Progenitor cell of endocrine pancreas (in vitro differentiated cells): ENCODE results near the gene IGFBP3. TPM values are rescaled to one million over a fixed set of nuclear protein-coding genes. Genes with fewer than 3 reads are reported as not detected.

ENCODE experiments used
- DNase-seq: peaks from one replicate; pipeline ENCODE4 v3.0.0; 2021; ENCODE audit warnings: low spot score; ENCODE audit not compliant: unreplicated experiment
- H3K27ac Mint-ChIP-seq: 2 replicates; pipeline ENCODE4 v1.8.0; 2021; ENCODE audit warnings: mild to moderate bottlenecking, moderate library complexity, mixed read lengths
- H3K27me3 Mint-ChIP-seq: 2 replicates; pipeline ENCODE4 v1.8.0; 2021; ENCODE audit warnings: mixed read lengths
- H3K36me3 Mint-ChIP-seq: 2 replicates; pipeline ENCODE4 v1.8.0; 2022; ENCODE audit warnings: mixed read lengths; ENCODE audit not compliant: insufficient read depth
- H3K4me1 Mint-ChIP-seq: 2 replicates; pipeline ENCODE4 v1.8.0; 2021; ENCODE audit warnings: low read depth, mixed read lengths
- H3K4me3 Mint-ChIP-seq: 2 replicates; pipeline ENCODE4 v1.8.0; 2021; ENCODE audit warnings: low read depth, mild to moderate bottlenecking, moderate library complexity, mixed read lengths
- H3K9me3 Mint-ChIP-seq: 2 replicates; pipeline ENCODE4 v1.8.0; 2021; ENCODE audit warnings: low read depth, mixed read lengths
- CTCF ChIP-seq: fragments of 200-600 bp; sonication (generic); IDR thresholded peaks from one replicate; pipeline ENCODE4 v1.5.0; 2021; ENCODE audit warnings: antibody characterized with exemption, mild to moderate bottlenecking; ENCODE audit not compliant: unreplicated experiment
- total RNA-seq: library from RNA; stranded (reverse); gene quantifications from 2 replicates; pipeline ENCODE4 v1.2.1, GENCODE V29; 2021

IGFBP3 gene
- total RNA-seq, 1 donor from 2014 or later: 8.6 TPM

DNA sequence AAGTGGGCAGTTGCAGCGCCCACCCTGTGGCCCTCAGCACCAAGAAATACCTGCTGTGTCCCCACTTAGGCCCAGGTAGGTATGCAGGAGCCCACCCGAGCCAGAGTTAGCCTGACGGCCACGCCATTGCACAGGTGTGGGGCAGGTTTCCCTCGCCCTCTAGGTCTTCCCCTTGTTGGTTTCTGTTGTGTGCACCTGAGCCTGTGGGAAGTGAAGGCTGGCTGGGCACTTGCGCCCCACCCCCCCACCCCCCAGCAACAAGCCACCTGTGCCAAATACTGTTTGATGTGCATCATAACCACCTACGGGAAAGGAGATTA, 48.1 kb downstream of the IGFBP3 start, which contains the start of gene CCDC201:
Gene CCDC201 (minus strand): TSS at position 48 of the 320 bp plus-strand sequence. CDS start 75 bp downstream, outside the sequence.
- H3K4me3 Mint-ChIP-seq: no peak within 1 kb of the TSS
- H3K4me1 Mint-ChIP-seq: no peaks in the 10 kb centered on the region
- TF ChIP-seq CTCF: no peak
- no peaks in the 10 kb centered on the region for H3K36me3 Mint-ChIP-seq
- no peak within 1 kb of the TSS for H3K27ac Mint-ChIP-seq
- H3K27me3 Mint-ChIP-seq: no peaks in the 10 kb centered on the region
- no peak for DNase-seq
- no peaks in the 10 kb centered on the region for H3K9me3 Mint-ChIP-seq

DNA sequence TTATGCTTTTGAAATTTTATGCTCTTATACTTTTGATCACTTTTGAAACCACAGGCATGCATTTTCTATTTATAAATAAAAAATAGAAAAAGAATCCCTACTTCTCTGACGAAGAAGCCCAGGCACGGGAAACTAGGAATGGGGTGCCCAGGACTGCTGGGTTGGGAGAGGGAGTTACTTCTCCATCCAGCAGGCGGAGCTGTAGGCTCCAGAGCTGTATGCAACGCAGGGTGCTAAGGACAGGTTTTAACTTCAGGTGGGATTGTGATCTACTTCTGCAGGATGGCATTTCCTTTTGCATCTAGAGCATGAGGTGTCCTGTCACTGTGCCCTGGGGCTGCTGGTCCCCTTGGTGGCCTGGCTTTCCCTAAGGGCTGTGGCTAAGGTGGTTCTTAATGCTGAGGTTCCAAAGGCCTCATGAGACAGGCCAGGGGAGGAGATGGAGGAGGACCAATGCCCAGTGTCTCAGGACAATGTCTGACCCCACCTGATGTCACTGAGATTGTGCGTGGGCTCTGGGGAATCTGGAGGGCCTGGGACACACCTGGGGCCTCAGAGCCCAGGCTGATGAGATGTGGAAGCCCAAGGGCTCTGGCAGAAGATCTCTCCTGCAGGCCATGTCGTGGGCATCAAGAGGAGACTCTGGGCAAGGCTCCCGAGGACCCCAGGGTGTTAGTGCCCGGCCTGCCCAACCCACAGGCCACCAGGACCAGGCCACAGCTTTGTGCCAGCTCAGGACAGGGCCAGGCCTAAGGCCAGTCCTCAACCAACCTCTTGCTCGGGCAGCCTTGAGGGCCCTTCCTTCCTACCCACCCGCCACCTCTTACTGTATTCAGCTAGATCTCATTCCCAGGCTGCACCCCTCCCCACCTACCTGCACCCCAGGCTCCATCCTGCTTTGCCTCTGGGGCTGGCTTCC, 48.7 kb downstream of the IGFBP3 start:
- Mint-ChIP-seq H3K4me1 (no peaks in the 10 kb centered on the region), H3K36me3 (no peaks in the 10 kb centered on the region), H3K4me3 (no peak overlapping the region), H3K9me3 (no peaks in the 10 kb centered on the region), H3K27ac (no peak overlapping the region), H3K27me3 (no peaks in the 10 kb centered on the region)
- peak; percentile 73 for TF ChIP-seq CTCF
- DNase-seq: no peak

DNA sequence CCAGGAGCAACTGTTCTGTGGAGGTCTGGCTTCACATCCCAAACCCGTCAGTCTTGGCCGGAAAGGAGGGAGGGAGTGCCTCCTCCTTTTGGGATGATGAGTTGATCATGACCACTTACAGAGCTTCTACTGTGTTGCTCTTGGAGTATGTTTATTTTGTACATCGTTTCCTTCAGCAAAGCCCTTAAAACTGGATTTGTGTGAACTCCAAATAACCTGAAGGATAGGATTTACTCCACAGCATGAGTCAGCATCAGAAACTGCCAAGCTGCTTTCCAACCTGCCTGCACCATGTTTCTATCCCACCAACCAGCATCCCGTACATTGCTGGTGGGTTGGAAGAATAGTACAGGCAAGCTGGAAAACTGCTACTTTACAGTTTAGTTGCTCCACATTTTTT, 51.6 kb downstream of the IGFBP3 start:
- no peaks in the 10 kb centered on the region for H3K36me3 Mint-ChIP-seq
- H3K27me3 Mint-ChIP-seq: peaks cover 3% of the 10 kb centered on the region
- no peak overlapping the region for H3K4me3 Mint-ChIP-seq
- TF ChIP-seq CTCF: no peak
- H3K9me3 Mint-ChIP-seq: no peaks in the 10 kb centered on the region
- H3K4me1 Mint-ChIP-seq: no peaks in the 10 kb centered on the region
- no peak overlapping the region for H3K27ac Mint-ChIP-seq
- no peak for DNase-seq

- Mint-ChIP-seq H3K36me3 (no peaks in the 10 kb centered on the region), H3K4me3 (no peak overlapping the region), H3K27ac (no peak overlapping the region), H3K9me3 (no peaks in the 10 kb centered on the region), H3K27me3 (peaks cover 7% of the 10 kb centered on the region), H3K4me1 (no peaks in the 10 kb centered on the region)
- DNase-seq: no peak
- TF ChIP-seq CTCF: no peak
Observed at GRCh38 chr7:45867471-45867870, 53.6 kb downstream of the IGFBP3 start.

DNA sequence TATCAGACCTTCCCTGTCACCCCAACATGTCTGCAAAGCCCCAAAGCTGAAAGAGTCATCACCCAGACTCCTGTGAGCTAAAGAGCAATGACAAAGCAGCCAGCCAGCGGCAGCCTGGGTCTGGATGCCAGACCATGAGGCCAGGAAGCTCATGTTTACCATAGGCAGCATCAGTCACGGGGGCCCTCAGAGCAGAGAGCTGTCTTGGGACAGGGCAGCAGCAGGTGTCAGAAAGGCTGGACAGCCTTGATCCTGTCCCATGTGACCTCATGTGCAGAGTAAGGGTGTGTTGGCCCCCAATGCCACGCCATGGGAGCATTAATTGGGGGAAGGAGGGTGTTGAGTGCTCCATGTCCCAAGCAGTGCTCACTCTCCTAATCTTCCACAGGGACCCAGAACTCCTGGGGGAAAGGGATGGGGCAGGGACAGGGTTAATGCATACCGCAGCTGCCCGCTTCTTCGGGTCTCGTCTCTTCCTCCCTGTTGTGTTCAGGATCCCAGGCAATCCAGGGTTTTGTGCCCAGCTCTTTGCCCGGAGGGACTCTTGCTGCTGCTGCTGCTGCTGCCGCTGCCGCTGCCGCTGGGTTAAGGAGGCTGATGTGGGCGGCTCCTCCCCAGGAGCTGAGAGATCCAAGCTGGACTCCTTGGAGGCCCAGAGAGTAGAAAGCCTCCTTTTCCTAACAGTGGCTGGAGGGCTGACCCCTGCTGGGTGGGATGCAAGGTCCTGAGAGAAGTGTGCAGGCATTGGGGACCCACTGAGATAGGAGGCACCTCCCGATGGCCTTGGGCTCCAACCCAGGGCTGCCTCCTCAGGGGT, 55.3 kb downstream of the IGFBP3 start:
- Mint-ChIP-seq H3K4me3 (no peak overlapping the region), H3K36me3 (no peaks in the 10 kb centered on the region), H3K27me3 (peaks cover 7% of the 10 kb centered on the region), H3K27ac (no peak overlapping the region), H3K4me1 (no peaks in the 10 kb centered on the region), H3K9me3 (no peaks in the 10 kb centered on the region)
- no peak for TF ChIP-seq CTCF
- no peak for DNase-seq
